K562 (cell line): ENCODE data around the gene CDK9. TPM values are rescaled to one million over a fixed set of nuclear protein-coding genes. Genes with fewer than 3 reads are reported as not detected.

Experiments
- ATF4 ChIP-seq: fragments of 450-650 bp; formaldehyde crosslinking; IDR thresholded peaks from 2 replicates; pipeline ENCODE4 v1.4.0; 2022; ENCODE audit warnings: mild to moderate bottlenecking, moderate library complexity
- CAMTA2 ChIP-seq: fragments of 250-450 bp; sonication (Bioruptor Pico); conservative IDR thresholded peaks from 2 replicates; pipeline ENCODE4 v1.5.1; 2022
- CBX8 ChIP-seq: fragments of 200-600 bp; sonication (generic); IDR thresholded peaks from 2 replicates; pipeline ENCODE4 v1.6.1; 2012; ENCODE audit warnings: borderline replicate concordance, mixed run types, low read depth, mild to moderate bottlenecking, moderate library complexity, mixed read lengths, low read length, control low read depth, inconsistent platforms; ENCODE audit not compliant: poor library complexity, severe bottlenecking; ENCODE audit errors: extremely low read depth
- CREB3L1 ChIP-seq: fragments of 450-650 bp; IDR thresholded peaks from 2 replicates; pipeline ENCODE4 v1.6.1; 2014; ENCODE audit warnings: low read depth, mild to moderate bottlenecking, moderate library complexity, borderline replicate concordance
- FOS ChIP-seq: IDR thresholded peaks from 3 replicates; pipeline ENCODE4 v1.6.1; 2011; ENCODE audit not compliant: insufficient read length; ENCODE audit errors: extremely low read depth
- FOXJ3 ChIP-seq: sonication (generic); formaldehyde crosslinking; IDR thresholded peaks from 2 replicates; pipeline ENCODE4 v1.4.0; 2020; ENCODE audit warnings: mild to moderate bottlenecking, missing genetic modification reagents
- HIVEP1 ChIP-seq: fragments of 250-450 bp; sonication (Bioruptor Pico); IDR thresholded peaks from 2 replicates; pipeline ENCODE4 v1.4.0; 2020; ENCODE audit warnings: mild to moderate bottlenecking
- JUND ChIP-seq, 2 experiments: IDR thresholded peaks; 2 replicates in 1 of 2; 3 replicates in 1 of 2; pipeline ENCODE4 v1.6.1; 2011; ENCODE audit warnings: borderline replicate concordance in 2 of 2, low read depth in 2 of 2, low read length in 2 of 2, improper control_type of control experiment in 1 of 2, missing biosample characterization in 1 of 2, missing genetic modification characterization in 1 of 2, missing genetic modification reagents in 1 of 2
- KDM2B ChIP-seq: fragments of 250-450 bp; sonication (Bioruptor Pico); IDR thresholded peaks from 2 replicates; pipeline ENCODE4 v1.8.0; 2021; ENCODE audit warnings: mild to moderate bottlenecking, moderate library complexity
- NFYB ChIP-seq: IDR thresholded peaks from 2 replicates; pipeline ENCODE4 v1.6.1; 2011; ENCODE audit warnings: mild to moderate bottlenecking, moderate library complexity; ENCODE audit not compliant: insufficient read length; ENCODE audit errors: extremely low read depth
- POLR2AphosphoS2 ChIP-seq: IDR thresholded peaks from 2 replicates; pipeline ENCODE4 v1.6.1; 2012; ENCODE audit warnings: low read length, improper control_type of control experiment
- SMARCA4 ChIP-seq: fragments of 450-650 bp; IDR thresholded peaks from 2 replicates; pipeline ENCODE4 v1.6.1; 2016
- STAT5A ChIP-seq: IDR thresholded peaks from 2 replicates; pipeline ENCODE4 v1.6.1; 2012; ENCODE audit warnings: low read length, inconsistent platforms, borderline replicate concordance
- ZNF263 ChIP-seq: sonication (generic); formaldehyde crosslinking; IDR thresholded peaks from 2 replicates; pipeline ENCODE4 v1.8.0; 2022; ENCODE audit warnings: mild to moderate bottlenecking, missing genetic modification reagents, borderline replicate concordance
- ZNF318 ChIP-seq, 2 experiments: fragments of 450-650 bp; IDR thresholded peaks; 2 replicates each; pipeline ENCODE4 v1.6.1; 2016; ENCODE audit warnings: mild to moderate bottlenecking in 2 of 2, borderline replicate concordance in 1 of 2, low read depth in 1 of 2, moderate library complexity in 1 of 2
- polyA plus RNA-seq, 8 experiments: library from polyadenylated mRNA; depleted of rRNA in 4 of 8; stranded (reverse) in 5 of 8; unstranded in 3 of 8; fragments of >200 nt; fragmentation: Nextera tagmentation in 2 of 8; fragmentation: Illumina TruSeq in 1 of 8; extraction: Ambion mirVana in 2 of 8; extraction: Trizol in 1 of 8; gene quantifications; 2 replicates each; pipeline versions ENCODE4 v1.2.1 to v1.2.3, GENCODE V29; 2011 to 2014; ENCODE audit warnings: inconsistent platforms in 1 of 8, missing spikeins in 1 of 8
- total RNA-seq, 7 experiments: library from RNA; depleted of rRNA in 6 of 7; stranded (reverse); fragments of >200 nt in 6 of 7; fragmentation: Illumina TruSeq in 2 of 7; extraction: Trizol in 2 of 7; gene quantifications; 2 replicates each; pipeline versions ENCODE4 v1.2.1 to v1.2.3, GENCODE V29; 2011 to 2021; ENCODE audit warnings: low replicate concordance in 1 of 7

CDK9 gene
- total and polyA plus RNA-seq, 9 of the 15 experiments (the other 6 are each of a cell fraction or from before 2014, with no cell fraction given), result 4.2 to 78.6 (median 33.0) TPM

GRCh38 chr9:127751269-127752054, 34.4 kb upstream of the CDK9 start (continued):
- no peak for TF ChIP-seq SMARCA4
- TF ChIP-seq STAT5A, result no peak
- TF ChIP-seq CAMTA2 (CRISPR knock-in tag), result no peak
- no peak for TF ChIP-seq JUND (IDR thresholded peaks at IDR 0.05; ENCODE audit: borderline replicate concordance, low read depth, low read length)
- TF ChIP-seq JUND (tag; IDR thresholded peaks at IDR 0.05; ENCODE audit: borderline replicate concordance, low read depth, low read length), result peak; percentile 38; the same call in 1 of the 3 replicates
- no peak for TF ChIP-seq FOXJ3 (CRISPR knock-in tag)
- no peak for TF ChIP-seq KDM2B (CRISPR knock-in tag)
- no peak for TF ChIP-seq ZNF318 (IDR thresholded peaks at IDR 0.05; ENCODE audit: borderline replicate concordance in 1 of 2, low read depth in 1 of 2)
- TF ChIP-seq POLR2AphosphoS2, result no peak
- no peak for TF ChIP-seq CREB3L1
- TF ChIP-seq CBX8, result no peak
- 0 out of 2 replicates have a peak, but pooled peaks have one; percentile 30 for TF ChIP-seq ZNF263 (CRISPR knock-in tag)
- TF ChIP-seq FOS, result no peak
- no peak for TF ChIP-seq NFYB
- no peak for TF ChIP-seq ATF4 (CRISPR knock-in tag)
- TF ChIP-seq HIVEP1 (CRISPR knock-in tag), result no peak
